Measurements from ENCODE around the gene FAM120AOS. TPM values are rescaled to one million over a fixed set of nuclear protein-coding genes. Genes with fewer than 3 reads are reported as not detected.
A peak's percentile ranks its signal among the peaks of the same experiment; 100 is the strongest.

The FAM120AOS gene
- total RNA-seq, 4 donors from 2014 or later = 29.7 to 69.9 (median 48.2) TPM

DNA sequence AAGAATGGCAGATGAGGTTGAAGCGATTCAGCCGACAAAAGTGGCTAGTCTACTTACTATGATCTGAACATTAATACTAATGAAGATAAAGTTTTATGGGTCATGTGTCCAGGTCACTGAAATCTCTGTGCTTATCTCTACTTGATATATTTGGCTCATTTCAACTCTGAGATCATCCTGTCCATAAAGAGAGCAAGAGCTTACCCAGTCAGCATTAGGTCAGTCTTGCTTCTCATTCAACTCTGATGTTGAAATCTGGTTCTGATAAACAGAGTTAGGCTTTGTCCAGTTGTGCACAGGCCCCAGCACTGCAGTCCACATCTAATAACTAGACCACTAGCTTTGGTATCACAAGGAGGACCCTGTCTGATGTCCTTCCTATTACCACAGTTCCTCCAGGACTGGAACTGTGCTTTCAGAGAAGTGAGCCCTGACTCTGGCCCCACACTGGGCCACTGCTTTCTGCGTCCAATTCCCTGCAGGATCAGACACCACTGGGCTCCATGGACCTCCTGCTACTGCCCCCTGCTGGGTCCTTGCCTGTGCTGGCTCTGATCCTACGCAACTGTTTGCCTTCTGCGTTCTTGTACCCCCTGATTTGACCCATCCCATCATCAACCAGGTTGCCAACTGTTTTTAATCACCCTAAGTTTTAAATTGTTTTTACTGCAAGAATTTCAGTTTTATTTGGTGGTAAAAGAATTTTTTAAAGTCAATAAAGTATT, 25.6 kb downstream of the FAM120AOS start:
- TF ChIP-seq, protein P1, sequence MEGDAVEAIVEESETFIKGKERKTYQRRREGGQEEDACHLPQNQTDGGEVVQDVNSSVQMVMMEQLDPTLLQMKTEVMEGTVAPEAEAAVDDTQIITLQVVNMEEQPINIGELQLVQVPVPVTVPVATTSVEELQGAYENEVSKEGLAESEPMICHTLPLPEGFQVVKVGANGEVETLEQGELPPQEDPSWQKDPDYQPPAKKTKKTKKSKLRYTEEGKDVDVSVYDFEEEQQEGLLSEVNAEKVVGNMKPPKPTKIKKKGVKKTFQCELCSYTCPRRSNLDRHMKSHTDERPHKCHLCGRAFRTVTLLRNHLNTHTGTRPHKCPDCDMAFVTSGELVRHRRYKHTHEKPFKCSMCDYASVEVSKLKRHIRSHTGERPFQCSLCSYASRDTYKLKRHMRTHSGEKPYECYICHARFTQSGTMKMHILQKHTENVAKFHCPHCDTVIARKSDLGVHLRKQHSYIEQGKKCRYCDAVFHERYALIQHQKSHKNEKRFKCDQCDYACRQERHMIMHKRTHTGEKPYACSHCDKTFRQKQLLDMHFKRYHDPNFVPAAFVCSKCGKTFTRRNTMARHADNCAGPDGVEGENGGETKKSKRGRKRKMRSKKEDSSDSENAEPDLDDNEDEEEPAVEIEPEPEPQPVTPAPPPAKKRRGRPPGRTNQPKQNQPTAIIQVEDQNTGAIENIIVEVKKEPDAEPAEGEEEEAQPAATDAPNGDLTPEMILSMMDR (IDR thresholded peaks at IDR 0.05) = peak in 4 of 6 experiments; percentile 5 to 43 (median 28)
- no peak for TF ChIP-seq POLR2A (IDR thresholded peaks at IDR 0.05)
- Histone ChIP-seq H3K9me3 (no peaks in the 10 kb centered on the region), H3K4me1 (no peaks in the 10 kb centered on the region), H3K27me3 (no peaks in the 10 kb centered on the region), H3K27ac (no peak overlapping the region), H3K36me3 (no peaks in the 10 kb centered on the region), H3K4me3 (no peak overlapping the region)
- DNase-seq = peak in 1 of 3 donors; percentile 50

DNA sequence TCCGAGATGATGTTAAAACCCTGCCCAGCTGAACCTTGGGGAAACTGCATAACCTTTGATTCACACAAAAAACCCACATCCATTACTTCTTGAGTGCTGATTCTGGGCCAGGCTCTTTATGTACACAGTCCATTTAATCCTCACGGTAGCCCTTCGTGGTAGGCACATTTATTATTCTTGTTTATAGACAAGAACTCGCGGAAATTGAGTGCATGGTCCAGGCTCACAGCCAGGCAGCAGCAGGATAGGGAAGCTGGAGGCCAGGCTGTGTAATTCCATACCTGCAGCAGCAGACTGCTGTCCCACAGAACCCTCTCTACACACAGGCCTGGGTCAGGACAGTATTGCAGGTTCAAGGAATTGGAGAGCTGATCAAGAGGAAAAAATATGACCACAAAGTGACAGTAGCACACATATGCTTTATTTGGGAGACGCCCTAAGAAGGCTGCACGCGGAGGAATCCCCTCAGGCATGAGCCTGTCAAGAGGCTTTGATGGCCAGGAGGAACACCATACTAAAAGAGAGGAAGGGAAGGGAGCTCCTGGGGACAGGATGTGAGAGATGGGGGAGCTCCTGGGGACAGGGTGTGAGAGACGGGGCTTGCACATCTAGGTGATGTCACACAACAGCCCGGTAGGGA, 30.3 kb downstream of the FAM120AOS start:
- Histone ChIP-seq H3K4me1 (no peaks in the 10 kb centered on the region), H3K36me3 (no peaks in the 10 kb centered on the region), H3K9me3 (peaks cover 0 to 17% (median 0%) of the 10 kb centered on the region in 4 donors), H3K27ac (no peak overlapping the region), H3K27me3 (no peaks in the 10 kb centered on the region), H3K4me3 (no peak overlapping the region)
- no peak for DNase-seq
- TF ChIP-seq, protein P1 (IDR thresholded peaks at IDR 0.05) = no peak
- no peak for TF ChIP-seq POLR2A (IDR thresholded peaks at IDR 0.05)

DNA sequence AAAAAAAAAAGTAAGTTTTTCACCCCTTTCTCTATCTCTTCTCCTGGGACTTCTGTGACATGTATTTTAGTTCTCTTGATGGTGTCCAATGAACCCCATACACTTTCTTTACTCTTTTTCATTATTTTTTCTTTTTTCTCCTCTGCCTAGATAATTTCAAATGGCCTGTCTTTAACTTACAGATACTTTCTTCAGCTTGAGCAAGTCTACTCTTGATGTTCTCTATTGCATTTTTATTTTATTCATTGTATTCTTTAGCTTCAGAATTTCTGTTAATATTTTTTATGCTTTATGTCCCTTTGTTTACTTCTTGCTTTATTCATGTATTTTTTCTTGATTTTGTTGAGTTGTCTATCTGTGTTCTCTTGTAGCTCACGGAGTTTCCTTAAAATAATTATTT, 34.4 kb downstream of the FAM120AOS start:
- Histone ChIP-seq H3K4me3 (no peak overlapping the region), H3K4me1 (no peaks in the 10 kb centered on the region), H3K27me3 (no peaks in the 10 kb centered on the region), H3K9me3 (peaks cover 0 to 17% (median 1%) of the 10 kb centered on the region in 4 donors), H3K27ac (no peak overlapping the region), H3K36me3 (no peaks in the 10 kb centered on the region)
- no peak for TF ChIP-seq POLR2A (IDR thresholded peaks at IDR 0.05)
- TF ChIP-seq, protein P1 (IDR thresholded peaks at IDR 0.05) = no peak
- no peak for DNase-seq

DNA sequence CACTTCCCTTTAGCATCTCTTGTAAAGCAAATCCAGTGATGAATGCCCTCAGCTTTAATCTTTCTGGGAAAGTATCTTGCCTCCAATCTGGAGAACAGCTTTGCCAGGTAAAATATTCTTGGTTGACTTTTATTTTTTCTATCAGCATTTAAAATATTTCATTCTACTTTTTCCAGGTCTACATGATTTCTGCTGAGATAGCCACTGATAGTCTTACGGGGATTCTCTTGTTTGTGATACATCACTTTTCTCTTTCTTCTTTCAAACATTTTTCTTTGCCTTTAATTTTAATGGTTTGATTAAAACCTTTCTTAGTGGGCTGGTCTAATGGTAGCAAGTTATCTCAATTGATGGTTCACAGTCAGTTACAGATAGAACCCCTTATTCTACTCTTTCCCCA, 35.8 kb downstream of the FAM120AOS start:
- no peak for DNase-seq
- Histone ChIP-seq H3K36me3 (no peaks in the 10 kb centered on the region), H3K27ac (no peak overlapping the region), H3K27me3 (no peaks in the 10 kb centered on the region), H3K9me3 (peaks cover 0 to 17% (median 1%) of the 10 kb centered on the region in 4 donors), H3K4me3 (no peak overlapping the region), H3K4me1 (no peaks in the 10 kb centered on the region)
- no peak for TF ChIP-seq POLR2A (IDR thresholded peaks at IDR 0.05)
- TF ChIP-seq, protein P1 (IDR thresholded peaks at IDR 0.05) = no peak

DNA sequence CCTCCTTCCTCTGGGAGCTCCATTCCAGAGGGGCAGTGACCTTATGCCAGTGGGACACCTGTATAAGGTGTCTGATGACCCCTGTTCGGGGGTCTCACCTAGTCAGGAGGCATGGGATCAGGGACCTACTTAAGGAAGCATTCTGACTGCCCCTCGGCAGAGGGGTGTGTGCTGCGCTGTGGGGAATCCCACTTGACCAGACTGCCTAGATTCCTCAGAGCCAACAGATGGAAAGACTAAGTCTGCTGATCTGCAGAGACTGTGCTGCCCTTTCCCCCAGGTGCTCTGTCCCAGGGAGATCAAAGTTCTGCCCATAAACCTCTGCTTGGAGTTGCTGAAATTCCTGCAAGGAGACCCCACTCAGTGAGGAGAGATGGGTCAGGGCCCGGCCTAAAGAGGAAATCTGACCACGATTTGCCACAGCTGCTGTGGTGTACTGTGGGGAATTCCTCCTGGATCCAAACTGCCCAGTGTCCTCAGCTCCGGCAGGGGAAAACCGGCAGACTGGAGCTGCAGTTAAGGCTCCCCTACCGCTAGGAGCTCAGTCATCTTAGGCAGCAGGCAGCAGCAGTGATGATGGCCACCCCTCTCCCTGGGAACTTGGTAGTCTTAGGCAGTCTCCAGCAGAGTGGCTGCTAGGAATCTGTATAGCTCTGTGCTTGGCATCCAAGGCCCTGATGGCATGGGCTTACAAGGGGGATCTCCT, 36.7 kb downstream of the FAM120AOS start:
- TF ChIP-seq, protein P1 (IDR thresholded peaks at IDR 0.05) = no peak
- no peak for TF ChIP-seq POLR2A (IDR thresholded peaks at IDR 0.05)
- Histone ChIP-seq H3K27ac (no peak overlapping the region), H3K27me3 (no peaks in the 10 kb centered on the region), H3K36me3 (no peaks in the 10 kb centered on the region), H3K9me3 (peaks cover 0 to 17% (median 1%) of the 10 kb centered on the region in 4 donors), H3K4me3 (no peak overlapping the region), H3K4me1 (no peaks in the 10 kb centered on the region)
- no peak for DNase-seq
